Measurements from ENCODE around the gene VWA8.

Gene VWA8

DNA sequence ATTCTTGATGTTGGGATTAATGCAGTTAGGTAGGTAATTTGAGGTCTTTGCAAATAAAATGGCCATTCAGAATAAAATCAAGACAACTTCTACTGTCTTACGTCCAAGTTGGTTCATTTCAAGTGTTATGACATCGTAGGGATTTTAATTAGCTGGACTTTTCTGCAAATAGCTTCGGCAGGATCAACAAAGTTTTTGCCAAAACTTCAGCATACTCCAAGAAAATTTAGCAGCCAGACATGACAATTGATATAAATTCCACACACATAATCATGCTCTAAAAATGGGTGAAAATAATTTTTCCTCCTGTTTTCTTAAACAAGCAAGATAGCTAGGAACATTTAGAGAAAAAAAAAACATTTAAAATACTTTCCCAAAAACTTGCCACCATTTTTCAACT lies 344.8 kb downstream of the VWA8 start:
- DNase-seq (ENCODE audit: low read depth) = no peak
- TF ChIP-seq, protein P1, sequence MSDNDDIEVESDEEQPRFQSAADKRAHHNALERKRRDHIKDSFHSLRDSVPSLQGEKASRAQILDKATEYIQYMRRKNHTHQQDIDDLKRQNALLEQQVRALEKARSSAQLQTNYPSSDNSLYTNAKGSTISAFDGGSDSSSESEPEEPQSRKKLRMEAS (IDR thresholded peaks at IDR 0.05; ENCODE audit: low read depth, low read length) = no peak
- TF ChIP-seq, protein P2, sequence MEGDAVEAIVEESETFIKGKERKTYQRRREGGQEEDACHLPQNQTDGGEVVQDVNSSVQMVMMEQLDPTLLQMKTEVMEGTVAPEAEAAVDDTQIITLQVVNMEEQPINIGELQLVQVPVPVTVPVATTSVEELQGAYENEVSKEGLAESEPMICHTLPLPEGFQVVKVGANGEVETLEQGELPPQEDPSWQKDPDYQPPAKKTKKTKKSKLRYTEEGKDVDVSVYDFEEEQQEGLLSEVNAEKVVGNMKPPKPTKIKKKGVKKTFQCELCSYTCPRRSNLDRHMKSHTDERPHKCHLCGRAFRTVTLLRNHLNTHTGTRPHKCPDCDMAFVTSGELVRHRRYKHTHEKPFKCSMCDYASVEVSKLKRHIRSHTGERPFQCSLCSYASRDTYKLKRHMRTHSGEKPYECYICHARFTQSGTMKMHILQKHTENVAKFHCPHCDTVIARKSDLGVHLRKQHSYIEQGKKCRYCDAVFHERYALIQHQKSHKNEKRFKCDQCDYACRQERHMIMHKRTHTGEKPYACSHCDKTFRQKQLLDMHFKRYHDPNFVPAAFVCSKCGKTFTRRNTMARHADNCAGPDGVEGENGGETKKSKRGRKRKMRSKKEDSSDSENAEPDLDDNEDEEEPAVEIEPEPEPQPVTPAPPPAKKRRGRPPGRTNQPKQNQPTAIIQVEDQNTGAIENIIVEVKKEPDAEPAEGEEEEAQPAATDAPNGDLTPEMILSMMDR (IDR thresholded peaks at IDR 0.05; ENCODE audit: low read depth, low read length) = no peak
- TF ChIP-seq MYC (IDR thresholded peaks at IDR 0.05; ENCODE audit: low read depth, low read length) (no peak), POLR2A (IDR thresholded peaks at IDR 0.05; ENCODE audit: extremely low read depth, insufficient read length) (no peak)
- H3K4me3 ChIP-seq (ENCODE audit: low read depth, low read length) = no peak overlapping the region

DNA sequence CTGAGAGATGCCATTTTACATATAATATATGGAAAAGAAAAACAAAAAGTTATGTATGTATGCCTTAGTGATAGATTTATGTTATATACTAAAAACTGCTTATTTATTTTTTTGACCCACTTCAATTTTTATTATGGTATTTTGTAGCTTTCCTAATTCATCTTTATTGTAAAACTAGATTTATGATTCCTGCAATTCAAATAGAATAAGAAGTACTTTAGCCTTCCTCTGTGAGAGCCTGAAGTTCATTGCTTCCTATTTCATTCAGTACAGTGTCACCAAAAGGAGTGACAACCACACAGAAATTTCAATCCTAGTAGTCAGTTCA lies 345.4 kb downstream of the VWA8 start:
- no peak for DNase-seq (ENCODE audit: low read depth)
- TF ChIP-seq, protein P1 (IDR thresholded peaks at IDR 0.05; ENCODE audit: low read depth, low read length) = no peak
- TF ChIP-seq, protein P2 (IDR thresholded peaks at IDR 0.05; ENCODE audit: low read depth, low read length) = no peak
- TF ChIP-seq MYC (IDR thresholded peaks at IDR 0.05; ENCODE audit: low read depth, low read length) (no peak), POLR2A (IDR thresholded peaks at IDR 0.05; ENCODE audit: extremely low read depth, insufficient read length) (no peak)
- no peak overlapping the region for H3K4me3 ChIP-seq (ENCODE audit: low read depth, low read length)

DNA sequence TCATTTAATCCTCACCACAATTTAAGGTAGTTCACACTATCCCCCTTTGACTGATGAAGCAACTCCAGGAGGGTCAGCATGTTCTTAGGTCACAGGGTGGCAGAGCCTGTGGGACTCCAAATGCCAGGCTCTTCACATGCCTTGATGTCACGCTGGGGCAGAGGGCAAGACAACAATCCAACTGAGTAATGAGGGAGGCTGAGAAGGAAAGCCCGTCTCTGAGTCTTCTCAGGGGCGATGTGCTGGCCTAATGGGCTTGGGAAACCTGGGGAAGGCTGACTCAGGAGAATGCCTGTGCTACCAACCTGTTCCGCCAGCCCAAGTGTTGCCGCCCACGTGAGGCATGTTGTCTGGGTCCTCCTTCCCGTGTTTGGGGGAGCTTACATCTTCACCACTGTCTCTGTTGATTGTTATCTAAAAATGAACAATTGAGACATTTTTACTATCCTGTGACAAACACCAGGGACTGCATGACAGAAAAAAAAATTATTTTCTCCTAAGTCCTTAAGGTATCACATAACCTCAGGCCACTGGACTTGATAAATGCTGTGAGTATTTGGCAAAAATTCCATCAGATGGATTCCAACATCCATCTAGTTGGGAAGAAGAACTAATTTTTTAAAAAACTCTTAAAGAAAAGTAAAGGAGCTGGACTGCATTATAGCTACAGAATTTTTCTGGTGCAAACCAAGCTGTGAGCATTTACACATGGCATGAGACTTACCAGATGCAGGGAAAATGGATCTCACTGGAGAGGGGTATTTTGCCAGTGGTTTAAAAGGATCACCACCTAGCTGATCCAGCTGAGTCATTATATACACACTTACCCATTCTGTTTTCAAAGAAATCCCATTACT lies 346.0 kb downstream of the VWA8 start:
- TF ChIP-seq, protein P1 (IDR thresholded peaks at IDR 0.05; ENCODE audit: low read depth, low read length) = no peak
- TF ChIP-seq, protein P2 (IDR thresholded peaks at IDR 0.05; ENCODE audit: low read depth, low read length) = no peak
- TF ChIP-seq POLR2A (IDR thresholded peaks at IDR 0.05; ENCODE audit: extremely low read depth, insufficient read length) = no peak
- no peak for TF ChIP-seq MYC (IDR thresholded peaks at IDR 0.05; ENCODE audit: low read depth, low read length)
- no peak overlapping the region for H3K4me3 ChIP-seq (ENCODE audit: low read depth, low read length)
- DNase-seq (ENCODE audit: low read depth) = no peak

DNA sequence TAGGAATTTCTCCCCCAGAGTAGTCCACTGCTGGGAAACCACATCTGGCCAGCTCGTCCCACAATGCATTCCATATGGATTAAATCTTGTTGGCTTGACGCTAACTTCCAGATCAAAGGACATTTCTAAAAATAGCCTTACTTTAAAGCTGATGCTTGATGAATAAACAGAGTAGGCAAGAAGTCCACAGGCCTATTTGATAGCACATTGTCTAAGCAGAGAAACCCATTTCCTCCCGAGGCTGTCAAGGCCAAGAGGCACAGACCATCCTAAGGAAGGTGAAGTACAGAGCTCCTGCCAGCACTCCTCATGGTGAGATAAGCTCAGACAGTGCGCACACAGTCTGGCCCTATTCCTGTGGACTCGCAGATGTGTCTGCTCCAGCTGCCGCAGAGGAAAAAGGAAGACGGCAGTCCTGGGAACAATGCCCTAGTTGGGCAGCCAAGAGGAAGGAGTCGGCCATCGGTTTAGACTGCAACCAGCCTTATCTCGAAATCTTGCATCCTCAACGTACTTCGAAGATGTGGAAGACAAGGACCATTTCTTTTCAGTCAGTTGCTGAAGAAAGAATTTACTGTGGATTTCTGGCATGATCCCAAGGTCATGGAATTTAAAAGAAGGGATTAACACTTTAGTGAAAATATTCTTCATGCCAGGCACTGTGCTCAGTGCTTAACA lies 346.8 kb downstream of the VWA8 start:
- TF ChIP-seq MYC (IDR thresholded peaks at IDR 0.05; ENCODE audit: low read depth, low read length) (no peak), POLR2A (IDR thresholded peaks at IDR 0.05; ENCODE audit: extremely low read depth, insufficient read length) (no peak)
- TF ChIP-seq, protein P2 (IDR thresholded peaks at IDR 0.05; ENCODE audit: low read depth, low read length) = no peak
- TF ChIP-seq, protein P1 (IDR thresholded peaks at IDR 0.05; ENCODE audit: low read depth, low read length) = no peak
- no peak overlapping the region for H3K4me3 ChIP-seq (ENCODE audit: low read depth, low read length)
- DNase-seq (ENCODE audit: low read depth) = no peak

DNA sequence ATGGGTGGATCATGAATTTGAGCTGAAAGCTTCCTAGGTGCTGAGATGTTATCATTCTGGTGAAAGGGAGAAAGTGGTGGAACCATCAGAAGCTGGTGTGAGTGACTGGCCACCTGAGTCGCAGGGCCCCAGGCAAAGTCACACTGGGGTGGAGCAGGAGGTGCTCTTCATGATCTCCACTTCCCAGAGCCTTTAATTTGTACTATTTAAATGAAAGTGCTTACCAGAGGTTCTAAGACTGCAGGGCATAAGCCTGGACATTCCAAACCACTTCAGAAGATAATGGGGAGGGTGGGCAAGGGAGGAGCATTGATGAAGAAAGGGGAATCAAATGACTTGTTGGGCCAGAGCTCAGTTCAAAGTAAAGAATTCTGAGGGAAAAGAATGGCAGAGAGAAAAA lies 347.4 kb downstream of the VWA8 start:
- TF ChIP-seq, protein P2 (IDR thresholded peaks at IDR 0.05; ENCODE audit: low read depth, low read length) = no peak
- TF ChIP-seq MYC (IDR thresholded peaks at IDR 0.05; ENCODE audit: low read depth, low read length) (no peak), POLR2A (IDR thresholded peaks at IDR 0.05; ENCODE audit: extremely low read depth, insufficient read length) (no peak)
- TF ChIP-seq, protein P1 (IDR thresholded peaks at IDR 0.05; ENCODE audit: low read depth, low read length) = no peak
- no peak overlapping the region for H3K4me3 ChIP-seq (ENCODE audit: low read depth, low read length)
- no peak for DNase-seq (ENCODE audit: low read depth)

All from NB4 (cell line).